Fibroblast of lung (primary cell): ENCODE results near the gene CLCN7.

ENCODE experiments used
- CTCF ChIP-seq, 2 donors: IDR thresholded peaks in 1 of 2; conservative IDR thresholded peaks in 1 of 2; 1 replicate in 1 of 2; 2 replicates in 1 of 2; pipeline ENCODE4 v1.5.1; 2011 to 2012; ENCODE audit warnings: low read length in 2 of 2, control low read depth in 1 of 2, inconsistent platforms in 1 of 2, low read depth in 1 of 2, mild to moderate bottlenecking in 1 of 2
- EZH2 ChIP-seq: IDR thresholded peaks from 2 replicates; pipeline ENCODE4 v1.5.1; 2012; ENCODE audit warnings: low read length, control low read depth, mild to moderate bottlenecking; ENCODE audit errors: missing control alignments

- TF ChIP-seq CTCF (conservative IDR thresholded peaks at IDR 0.05 in 1 of 2, IDR thresholded peaks at IDR 0.05 in 1 of 2; ENCODE audit: low read depth in 1 of 2, low read length in 2 of 2): no peak
- no peak for TF ChIP-seq EZH2
These were observed 43.9 kb upstream of the CLCN7 start for GRCh38 chr16:1518626-1519135.
